Activated T-cell treated with anti-CD3 and anti-CD28 coated beads, Interleukin-2, amount 50 U/mL, for 72 hours (primary cell): ENCODE data around the gene GPRIN3. TPM values are rescaled to one million over a fixed set of nuclear protein-coding genes. Genes with fewer than 3 reads are reported as not detected.
A peak's percentile ranks its signal among the peaks of the same experiment; 100 is the strongest.

ENCODE experiments used
- ATAC-seq, 2 donors: fragments of 150-1000 bp; cut with Tn5 transposase; replicated peaks in 1 of 2; 2 replicates each; pipeline ENCODE4 v1.10.0; 2021; ENCODE audit warnings: moderate library complexity in 2 of 2, mild to moderate bottlenecking in 1 of 2
- DNase-seq, 2 donors: peaks; one replicate each; pipeline ENCODE4 v3.0.0; 2021 to 2022; ENCODE audit warnings: mixed read lengths in 1 of 2
- H3K27ac Mint-ChIP-seq: one replicate; pipeline ENCODE4 v1.8.0; 2022; ENCODE audit warnings: mild to moderate bottlenecking, moderate library complexity, mixed read lengths
- H3K27me3 Mint-ChIP-seq: one replicate; pipeline ENCODE4 v1.8.0; 2022; ENCODE audit warnings: low read depth, mixed read lengths
- H3K36me3 Mint-ChIP-seq, 2 donors: one replicate each; pipeline ENCODE4 v1.8.0; 2022; ENCODE audit warnings: mixed read lengths in 2 of 2, mild to moderate bottlenecking in 1 of 2; ENCODE audit not compliant: insufficient read depth in 2 of 2
- H3K4me1 Mint-ChIP-seq: one replicate; pipeline ENCODE4 v1.8.0; 2022; ENCODE audit warnings: low read depth, mixed read lengths
- H3K4me3 Mint-ChIP-seq, 2 donors: one replicate each; pipeline ENCODE4 v1.8.0; 2022; ENCODE audit warnings: mild to moderate bottlenecking in 2 of 2, mixed read lengths in 2 of 2, moderate library complexity in 2 of 2
- H3K9me3 Mint-ChIP-seq, 2 donors: one replicate each; pipeline ENCODE4 v1.8.0; 2022; ENCODE audit warnings: mixed read lengths in 2 of 2
- total RNA-seq, 2 donors: library from RNA; stranded (reverse); gene quantifications; one replicate each; pipeline ENCODE4 v1.2.3, GENCODE V29; 2022

GPRIN3 gene
- total RNA-seq, 2 donors from 2014 or later: 19.9 to 32.3 TPM

DNA sequence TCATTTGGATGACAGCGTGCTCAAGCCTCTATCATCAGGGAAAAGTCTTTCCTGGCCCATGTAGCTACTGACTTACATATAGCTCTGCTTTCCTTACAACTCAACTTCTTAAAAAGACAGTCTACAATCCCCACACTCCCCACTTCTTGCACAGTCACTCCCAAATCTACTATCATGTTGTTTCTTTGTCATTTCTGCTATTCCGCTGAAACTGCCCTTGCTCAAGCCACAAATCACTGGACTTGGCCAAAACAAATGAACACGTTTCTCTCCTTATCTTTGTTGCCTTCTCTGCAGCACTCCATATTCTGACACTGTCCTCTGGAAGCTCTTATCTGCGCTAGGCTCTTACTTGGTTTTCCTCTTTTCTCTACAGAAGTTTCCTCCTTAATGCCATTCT, 28.2 kb downstream of the GPRIN3 start:
- no peak overlapping the region for H3K27ac Mint-ChIP-seq
- no peaks in the 10 kb centered on the region for H3K27me3 Mint-ChIP-seq
- H3K4me3 Mint-ChIP-seq: no peak overlapping the region
- ATAC-seq (no peak), DNase-seq (no peak)
- peaks cover 3 to 5% of the 10 kb centered on the region in 2 donors for H3K36me3 Mint-ChIP-seq
- peaks cover 24% of the 10 kb centered on the region for H3K4me1 Mint-ChIP-seq
- H3K9me3 Mint-ChIP-seq: no peaks in the 10 kb centered on the region

DNA sequence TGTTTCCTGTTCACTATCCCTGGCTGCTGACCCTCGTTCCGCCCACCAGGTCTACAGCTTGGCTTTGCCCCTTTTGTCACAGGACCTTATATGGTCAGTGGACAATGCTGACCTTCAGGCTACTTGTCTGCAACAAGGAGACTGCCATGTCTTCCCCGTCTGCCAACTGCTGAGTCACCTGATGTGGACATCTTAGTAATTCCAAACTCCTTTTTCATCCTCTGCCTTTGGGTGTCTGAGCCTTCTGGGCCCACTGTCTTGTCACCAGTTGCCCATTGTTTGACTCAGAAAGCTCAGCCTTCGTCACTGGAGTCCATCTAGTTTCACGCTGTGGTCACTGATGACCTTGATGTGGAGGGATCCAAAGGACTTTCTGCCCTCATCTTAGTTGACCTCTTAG, 30.2 kb downstream of the GPRIN3 start:
- H3K4me3 Mint-ChIP-seq: no peak overlapping the region
- peaks cover 18% of the 10 kb centered on the region for H3K4me1 Mint-ChIP-seq
- peaks cover 5 to 7% of the 10 kb centered on the region in 2 donors for H3K36me3 Mint-ChIP-seq
- no peak overlapping the region for H3K27ac Mint-ChIP-seq
- H3K9me3 Mint-ChIP-seq: no peaks in the 10 kb centered on the region
- DNase-seq: no peak
- no peaks in the 10 kb centered on the region for H3K27me3 Mint-ChIP-seq
- ATAC-seq: no peak

DNA sequence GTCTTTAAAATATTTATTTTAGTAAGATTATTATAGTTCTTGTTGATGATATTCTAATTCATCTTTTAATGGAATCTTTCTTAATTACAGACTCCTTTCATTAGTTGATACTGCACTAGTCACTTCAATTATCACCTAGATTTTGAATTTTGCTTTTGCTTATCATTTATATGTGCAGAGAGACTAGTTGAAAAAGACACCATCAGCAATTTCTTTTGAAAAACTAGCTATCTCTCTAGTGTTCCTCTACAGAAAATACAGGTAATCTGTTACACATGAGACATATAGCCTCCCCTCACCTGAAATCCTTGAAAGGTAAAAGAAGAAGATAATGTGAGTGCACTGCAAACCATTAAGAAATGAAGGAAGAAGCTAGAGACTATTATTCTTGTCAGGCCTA, 31.3 kb downstream of the GPRIN3 start:
- Mint-ChIP-seq H3K4me3 (no peak overlapping the region), H3K9me3 (no peaks in the 10 kb centered on the region), H3K27ac (no peak overlapping the region), H3K36me3 (peaks cover 5 to 7% of the 10 kb centered on the region in 2 donors), H3K4me1 (peaks cover 29% of the 10 kb centered on the region), H3K27me3 (no peaks in the 10 kb centered on the region)
- no peak for ATAC-seq
- no peak for DNase-seq

DNA sequence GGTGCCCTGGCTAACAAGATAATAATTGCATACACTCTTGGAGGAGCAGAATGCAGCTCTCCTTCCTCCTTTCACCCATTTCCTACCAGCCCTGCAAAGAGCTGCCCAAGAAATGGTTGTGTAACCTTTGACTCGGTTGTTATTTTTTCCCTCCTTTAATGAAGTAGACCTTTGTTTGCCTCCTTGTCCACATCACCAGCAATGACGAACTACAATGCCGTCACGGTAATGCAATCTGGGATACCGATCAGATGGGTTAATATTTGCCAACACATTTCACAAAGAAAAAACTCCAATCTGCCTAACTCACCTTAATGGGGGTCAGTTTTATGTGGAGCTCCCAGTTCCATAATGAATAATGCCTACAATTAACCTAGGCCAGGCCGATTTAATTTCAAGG, 32.0 kb downstream of the GPRIN3 start:
- DNase-seq (no peak), ATAC-seq (no peak)
- H3K9me3 Mint-ChIP-seq: no peaks in the 10 kb centered on the region
- no peaks in the 10 kb centered on the region for H3K27me3 Mint-ChIP-seq
- H3K36me3 Mint-ChIP-seq: peaks cover 5 to 7% of the 10 kb centered on the region in 2 donors
- H3K4me3 Mint-ChIP-seq: no peak overlapping the region
- peaks cover 34% of the 10 kb centered on the region for H3K4me1 Mint-ChIP-seq
- H3K27ac Mint-ChIP-seq: no peak overlapping the region

DNA sequence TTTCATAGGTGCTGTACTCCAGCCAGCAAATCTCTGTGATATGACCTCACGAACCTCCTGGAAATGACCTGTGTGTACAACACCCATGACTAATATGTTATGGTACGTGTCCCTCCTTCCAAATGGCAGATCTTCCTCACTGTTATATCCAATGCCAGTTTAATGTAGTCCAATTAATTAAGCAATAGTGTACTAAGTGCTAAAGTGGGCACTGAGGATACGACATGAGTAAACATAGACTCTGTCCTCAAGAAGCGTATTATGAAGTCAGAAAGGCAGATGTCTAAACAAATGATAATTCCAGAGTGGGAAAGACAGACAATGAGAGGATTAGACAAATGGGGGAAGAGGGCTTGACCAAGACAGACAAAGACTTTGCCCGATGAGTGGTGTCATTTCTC, 33.9 kb downstream of the GPRIN3 start:
- Mint-ChIP-seq H3K27me3 (no peaks in the 10 kb centered on the region), H3K27ac (peak overlapping the region; percentile 5), H3K9me3 (no peaks in the 10 kb centered on the region), H3K4me1 (peaks cover 51% of the 10 kb centered on the region), H3K36me3 (peaks cover 5 to 7% of the 10 kb centered on the region in 2 donors), H3K4me3 (no peak overlapping the region)
- no peak for DNase-seq
- ATAC-seq: peak in 1 of 2 donors; percentile 41

DNA sequence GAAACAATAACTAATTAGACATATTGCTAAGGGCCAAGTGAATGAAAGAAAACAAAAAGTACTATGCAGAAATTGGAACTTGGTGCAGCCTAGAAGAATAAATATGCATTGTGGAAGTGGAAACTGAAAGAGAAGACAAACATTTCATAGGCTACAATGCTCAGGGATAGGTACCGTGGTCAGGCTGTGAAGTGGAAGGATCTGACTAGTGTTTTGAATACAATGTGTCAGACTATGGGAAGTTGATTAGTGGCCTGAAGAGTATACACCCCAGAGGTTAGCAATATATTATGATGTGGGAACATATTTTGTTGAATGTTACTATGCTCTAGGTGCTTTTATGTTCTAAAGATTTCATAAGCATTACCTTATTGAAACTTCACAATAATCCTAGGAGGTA, 36.8 kb downstream of the GPRIN3 start:
- Mint-ChIP-seq H3K4me3 (peak overlapping the region in 1 of 2 donors; percentile 14), H3K36me3 (peaks cover 0 to 6% of the 10 kb centered on the region in 2 donors), H3K27me3 (no peaks in the 10 kb centered on the region), H3K27ac (peak overlapping the region; percentile 12), H3K4me1 (peaks cover 55% of the 10 kb centered on the region), H3K9me3 (no peaks in the 10 kb centered on the region)
- DNase-seq: no peak
- peak; percentile 59 to 73 for ATAC-seq

- peaks cover 0 to 4% of the 10 kb centered on the region in 2 donors for H3K9me3 Mint-ChIP-seq
- peak in 1 of 2 donors; percentile 36 for ATAC-seq
- H3K27me3 Mint-ChIP-seq: no peaks in the 10 kb centered on the region
- no peak for DNase-seq
- H3K4me1 Mint-ChIP-seq: peaks cover 61% of the 10 kb centered on the region
- H3K36me3 Mint-ChIP-seq: peaks cover 3 to 8% of the 10 kb centered on the region in 2 donors
- no peak overlapping the region for H3K4me3 Mint-ChIP-seq
- H3K27ac Mint-ChIP-seq: peak overlapping the region; percentile 17
Observed at GRCh38 chr4:89269121-89269666, 38.4 kb downstream of the GPRIN3 start.

DNA sequence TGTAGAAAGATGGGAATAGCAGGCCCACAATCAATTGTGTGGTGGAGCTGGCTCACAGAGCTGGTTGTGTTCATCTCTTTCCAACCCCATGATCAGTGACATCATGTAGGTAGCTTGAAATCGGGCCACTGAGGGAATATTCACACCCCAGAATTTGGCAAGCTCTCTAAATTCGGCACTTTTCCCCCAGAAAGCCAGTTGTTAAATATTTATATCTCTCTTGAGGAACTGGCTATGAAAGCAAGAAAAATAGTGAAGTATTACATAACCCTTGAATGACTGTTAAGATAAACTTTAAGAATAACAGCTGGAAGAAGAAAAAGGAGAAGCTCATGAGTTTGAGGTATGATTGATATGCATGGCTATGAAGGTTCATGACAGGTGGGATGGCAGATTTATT, 38.9 kb downstream of the GPRIN3 start:
- Mint-ChIP-seq H3K4me1 (peaks cover 63% of the 10 kb centered on the region), H3K27ac (no peak overlapping the region)

DNA sequence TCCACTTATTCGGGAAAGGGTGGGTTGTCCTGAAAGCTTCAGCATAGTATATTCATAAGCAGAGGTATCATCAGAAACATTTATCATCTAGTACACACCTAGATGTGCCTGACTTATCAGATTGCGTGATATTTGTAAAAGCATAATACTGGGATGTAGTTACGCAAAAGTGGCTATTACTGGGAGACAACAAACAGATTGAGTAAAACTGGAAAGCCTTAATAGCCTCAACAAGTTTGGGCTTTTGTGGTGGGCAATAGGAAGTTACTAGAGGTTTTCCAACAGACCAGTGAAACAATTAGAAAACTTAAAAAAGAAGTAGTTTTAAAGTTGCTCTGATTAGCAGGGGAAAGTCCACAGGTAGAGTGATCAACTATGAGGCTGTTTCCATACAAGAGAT, 39.8 kb downstream of the GPRIN3 start:
- H3K36me3 Mint-ChIP-seq: peaks cover 3 to 4% of the 10 kb centered on the region in 2 donors
- H3K27me3 Mint-ChIP-seq: no peaks in the 10 kb centered on the region
- H3K27ac Mint-ChIP-seq: peak overlapping the region; percentile 51
- DNase-seq: no peak
- peaks cover 64% of the 10 kb centered on the region for H3K4me1 Mint-ChIP-seq
- H3K9me3 Mint-ChIP-seq: peaks cover 0 to 6% of the 10 kb centered on the region in 2 donors
- ATAC-seq: no peak
- no peak overlapping the region for H3K4me3 Mint-ChIP-seq

More for the DNA sequence above, 38.9 kb downstream of the GPRIN3 start:
- Mint-ChIP-seq H3K27me3 (no peaks in the 10 kb centered on the region), H3K9me3 (peaks cover 0 to 6% of the 10 kb centered on the region in 2 donors), H3K4me3 (no peak overlapping the region), H3K36me3 (peaks cover 3 to 5% of the 10 kb centered on the region in 2 donors)
- no peak for ATAC-seq
- no peak for DNase-seq

DNA sequence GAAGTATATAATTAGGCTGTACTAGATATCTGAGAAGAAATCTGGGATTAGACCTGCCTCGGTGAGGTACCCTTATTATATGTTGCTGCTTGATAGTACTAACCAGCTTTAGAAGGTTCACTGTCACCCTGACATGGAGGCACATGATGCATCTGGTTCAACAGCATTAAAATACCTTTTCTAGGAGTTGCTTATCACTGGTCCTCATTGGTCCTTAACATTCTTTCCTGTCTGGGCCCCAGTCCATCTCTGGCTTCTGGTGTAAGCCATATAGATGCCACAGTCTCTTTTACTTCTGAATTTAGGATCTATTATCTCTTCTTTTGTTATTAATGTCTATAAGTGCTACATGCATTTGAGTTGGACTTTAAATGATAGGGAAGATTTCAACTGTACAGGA, 40.2 kb downstream of the GPRIN3 start:
- Mint-ChIP-seq H3K36me3 (peaks cover 4 to 5% of the 10 kb centered on the region in 2 donors), H3K27me3 (no peaks in the 10 kb centered on the region), H3K4me3 (no peak overlapping the region), H3K27ac (peak overlapping the region; percentile 51), H3K4me1 (peaks cover 59% of the 10 kb centered on the region), H3K9me3 (peaks cover 0 to 6% of the 10 kb centered on the region in 2 donors)
- ATAC-seq (no peak), DNase-seq (no peak)

- Mint-ChIP-seq H3K27me3 (no peaks in the 10 kb centered on the region), H3K36me3 (peaks cover 2 to 5% of the 10 kb centered on the region in 2 donors)
- DNase-seq: no peak
Observed at GRCh38 chr4:89266128-89266527, 41.5 kb downstream of the GPRIN3 start.

GRCh38 chr4:89263265-89263664, 44.3 kb downstream of the GPRIN3 start:
- Mint-ChIP-seq H3K4me3 (no peak overlapping the region), H3K27me3 (no peaks in the 10 kb centered on the region), H3K9me3 (peaks cover 0 to 6% of the 10 kb centered on the region in 2 donors), H3K4me1 (peaks cover 50% of the 10 kb centered on the region), H3K27ac (peak overlapping the region; percentile 48), H3K36me3 (peaks cover 2 to 5% of the 10 kb centered on the region in 2 donors)
- DNase-seq: no peak
- ATAC-seq: no peak

More at GRCh38 chr4:89266128-89266527, 41.5 kb downstream of the GPRIN3 start:
- Mint-ChIP-seq H3K4me3 (no peak overlapping the region), H3K9me3 (peaks cover 0 to 6% of the 10 kb centered on the region in 2 donors), H3K27ac (no peak overlapping the region), H3K4me1 (peaks cover 51% of the 10 kb centered on the region)
- no peak for ATAC-seq

DNA sequence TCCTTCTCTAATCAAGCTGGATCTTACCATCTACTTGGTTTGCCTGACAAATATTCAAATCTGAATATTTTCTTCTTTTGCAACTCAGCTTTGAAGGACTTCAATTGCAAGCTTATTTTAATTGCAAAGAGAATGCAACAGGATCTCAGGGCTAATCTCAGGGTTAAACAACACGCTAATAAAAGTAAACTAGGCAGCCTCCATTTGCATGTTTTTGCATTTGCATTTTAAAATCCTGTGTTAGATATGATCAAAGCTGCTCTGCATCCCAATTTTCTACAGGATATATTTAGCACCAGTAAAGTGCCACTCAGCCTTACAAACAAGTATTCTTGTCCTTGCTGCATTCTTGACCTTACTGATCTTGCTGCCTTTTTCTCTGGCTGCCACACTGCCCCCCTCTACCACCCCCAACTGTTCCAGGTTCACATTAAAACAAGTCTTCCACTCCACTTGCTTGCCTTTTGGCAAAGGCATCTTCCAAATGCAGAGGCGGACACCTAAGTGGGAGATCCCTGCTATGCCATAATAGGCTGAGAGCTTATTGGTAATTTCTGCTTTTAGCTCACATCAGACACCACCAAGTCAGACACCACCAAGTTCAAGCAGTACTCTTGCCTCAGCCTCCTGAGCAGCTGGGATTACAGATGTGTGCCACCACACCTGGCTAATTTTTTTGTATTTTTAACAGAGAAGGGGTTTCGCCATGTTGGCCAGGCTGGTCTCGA, 48.1 kb downstream of the GPRIN3 start:
- H3K27me3 Mint-ChIP-seq: no peaks in the 10 kb centered on the region
- peak overlapping the region in 1 of 2 donors; percentile 17 for H3K4me3 Mint-ChIP-seq
- peaks cover 4 to 9% of the 10 kb centered on the region in 2 donors for H3K36me3 Mint-ChIP-seq
- H3K9me3 Mint-ChIP-seq: peaks cover 0 to 5% of the 10 kb centered on the region in 2 donors
- DNase-seq (no peak), ATAC-seq (no peak)
- H3K4me1 Mint-ChIP-seq: peaks cover 80% of the 10 kb centered on the region
- H3K27ac Mint-ChIP-seq: peak overlapping the region; percentile 70
